Measurements from ENCODE around the gene KCNQ4.

Gene KCNQ4

GRCh38 chr1:40884055-40884795 lies 100.6 kb downstream of the KCNQ4 start:
- H3K27me3 Mint-ChIP-seq, result peaks cover 26% of the 10 kb centered on the region
- no peaks in the 10 kb centered on the region for H3K9me3 Mint-ChIP-seq
- H3K4me1 Mint-ChIP-seq, result peaks cover 5% of the 10 kb centered on the region
- peak overlapping the region; percentile 67 for H3K4me3 Mint-ChIP-seq
- no peak overlapping the region for H3K27ac Mint-ChIP-seq
- H3K36me3 Mint-ChIP-seq, result peaks cover 2% of the 10 kb centered on the region

- Mint-ChIP-seq H3K36me3 (peaks cover 2% of the 10 kb centered on the region), H3K9me3 (no peaks in the 10 kb centered on the region), H3K4me1 (peaks cover 5% of the 10 kb centered on the region), H3K4me3 (no peak overlapping the region), H3K27ac (no peak overlapping the region), H3K27me3 (peaks cover 28% of the 10 kb centered on the region)
These were observed 102.9 kb downstream of the KCNQ4 start for GRCh38 chr1:40886318-40887011.

DNA sequence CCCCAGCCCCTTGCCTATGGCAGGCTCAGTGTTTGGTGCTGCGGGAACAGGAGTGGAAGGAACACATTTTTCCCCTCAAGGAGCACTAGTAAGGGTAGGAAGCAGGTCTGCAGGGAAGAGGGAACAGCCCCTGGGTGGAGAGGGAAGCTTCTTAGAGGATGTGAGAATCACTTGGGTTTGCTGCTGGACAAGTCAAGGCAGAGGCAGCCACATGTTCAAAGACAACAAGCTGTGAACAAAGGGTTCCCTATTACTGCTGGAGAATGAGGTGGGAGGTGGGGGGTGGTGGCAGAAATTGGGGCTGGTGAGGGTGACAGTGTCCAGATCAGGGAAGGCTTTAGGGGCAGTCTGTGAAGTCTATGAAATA lies 103.4 kb downstream of the KCNQ4 start:
- peaks cover 5% of the 10 kb centered on the region for H3K4me1 Mint-ChIP-seq

DNA sequence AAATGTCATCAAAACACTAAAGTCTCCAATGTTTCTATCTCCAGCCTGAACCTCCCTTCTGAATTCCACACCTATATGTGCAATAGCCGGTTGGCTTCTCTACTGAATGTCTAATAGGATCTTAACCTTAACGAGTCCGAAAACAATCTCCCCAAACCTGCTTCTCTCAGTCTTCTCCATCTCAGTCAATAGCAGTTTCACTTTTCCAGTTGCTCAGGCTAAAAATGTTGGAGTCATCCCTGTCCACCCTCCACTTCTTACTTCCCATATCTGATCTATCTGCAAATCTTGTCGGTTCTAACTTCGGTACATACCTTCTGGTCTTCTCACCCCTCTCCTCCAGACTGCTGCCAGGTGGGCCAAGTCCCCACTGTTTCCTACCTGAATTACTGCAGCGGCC lies 104.1 kb downstream of the KCNQ4 start:
- Mint-ChIP-seq H3K27ac (peak overlapping the region; percentile 0), H3K4me1 (peaks cover 5% of the 10 kb centered on the region), H3K9me3 (no peaks in the 10 kb centered on the region), H3K4me3 (no peak overlapping the region), H3K27me3 (peaks cover 27% of the 10 kb centered on the region), H3K36me3 (peaks cover 2% of the 10 kb centered on the region)

More for the DNA sequence above, 103.4 kb downstream of the KCNQ4 start:
- Mint-ChIP-seq H3K27me3 (peaks cover 29% of the 10 kb centered on the region), H3K4me3 (no peak overlapping the region), H3K27ac (no peak overlapping the region), H3K9me3 (no peaks in the 10 kb centered on the region), H3K36me3 (peaks cover 2% of the 10 kb centered on the region)
